ENCODE measurements around the gene PRLH.

The PRLH gene

DNA sequence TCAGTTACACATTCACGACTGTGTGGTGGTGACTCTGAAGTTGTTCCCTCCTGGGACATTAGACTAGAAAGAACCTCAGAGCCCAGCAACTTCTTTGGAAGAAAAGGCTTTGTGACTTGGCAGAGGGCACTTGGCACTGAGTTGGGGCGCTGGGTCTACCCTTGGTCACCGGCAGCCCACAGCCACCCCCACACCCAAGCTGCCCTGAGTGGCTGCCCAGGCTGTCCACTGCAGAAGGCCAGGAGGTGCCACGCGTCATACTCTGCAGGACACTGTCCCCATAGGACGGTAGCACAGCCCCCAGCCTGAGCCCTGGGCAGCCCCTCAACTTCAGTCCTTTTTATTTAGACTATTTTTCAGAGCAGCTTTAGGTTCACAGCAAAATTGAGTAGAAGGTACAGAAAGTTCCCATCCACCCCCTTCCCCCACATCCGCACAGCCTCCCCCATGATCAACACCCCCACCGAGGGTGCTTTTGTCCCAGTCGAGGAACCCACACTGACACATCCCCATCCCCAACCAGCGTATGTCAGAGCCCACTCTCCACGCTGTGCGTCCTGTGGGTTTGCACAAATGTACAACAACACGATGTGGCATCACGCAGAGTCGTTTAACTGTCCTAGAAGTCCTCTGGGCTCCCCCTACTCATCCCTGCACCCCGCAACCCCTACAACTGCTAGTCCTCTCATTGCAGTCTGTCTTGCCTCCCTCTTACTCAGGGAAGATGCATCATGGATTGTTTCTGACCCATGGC is 1.1 kb downstream of the PRLH start:
- DNase-seq, result no peak

DNA sequence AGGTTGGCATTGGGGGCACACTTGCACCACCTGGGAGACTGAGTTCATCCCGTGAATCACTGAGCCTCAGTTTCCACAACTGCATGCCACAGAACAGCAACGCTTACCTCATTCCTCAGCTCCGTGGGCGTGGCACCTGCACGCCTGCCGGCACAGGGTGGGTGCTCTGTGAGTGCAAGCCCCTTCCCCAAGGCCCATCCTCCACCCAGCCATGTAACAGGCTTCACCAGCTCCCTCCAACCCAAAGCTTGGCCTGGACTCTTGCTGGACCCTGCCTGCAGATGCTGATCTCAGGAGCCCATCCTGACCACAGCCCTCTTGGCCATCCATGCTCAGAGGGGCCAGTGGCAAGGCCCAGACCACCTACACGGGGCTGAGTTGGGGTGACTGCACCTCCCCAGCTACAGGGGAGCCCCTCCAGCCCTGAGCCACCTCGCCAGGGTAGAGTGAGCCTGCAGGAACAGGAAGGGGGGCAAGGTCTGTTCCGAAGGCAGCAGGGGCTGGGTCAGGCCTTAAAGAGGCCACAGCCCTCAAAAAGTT is 1.8 kb downstream of the PRLH start:
- no peak for DNase-seq

DNA sequence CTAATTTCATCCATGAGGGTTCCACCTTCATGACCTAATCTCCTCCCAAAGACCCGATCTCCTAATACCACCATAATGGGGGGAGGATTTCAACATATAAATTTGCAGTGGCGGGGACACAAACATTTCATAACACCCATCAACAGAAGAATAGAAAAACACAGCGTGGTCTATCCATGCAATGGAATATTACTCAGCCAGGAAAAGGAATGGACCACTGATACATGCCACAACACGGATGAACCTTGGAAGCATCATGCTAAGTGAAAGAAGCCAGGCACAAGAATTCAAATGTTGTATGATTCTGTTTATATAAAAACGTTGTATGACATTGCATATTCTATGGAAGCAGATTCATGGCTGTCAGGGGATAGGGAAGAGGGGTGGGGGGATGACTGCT is 2.7 kb downstream of the PRLH start:
- no peak for DNase-seq

DNA sequence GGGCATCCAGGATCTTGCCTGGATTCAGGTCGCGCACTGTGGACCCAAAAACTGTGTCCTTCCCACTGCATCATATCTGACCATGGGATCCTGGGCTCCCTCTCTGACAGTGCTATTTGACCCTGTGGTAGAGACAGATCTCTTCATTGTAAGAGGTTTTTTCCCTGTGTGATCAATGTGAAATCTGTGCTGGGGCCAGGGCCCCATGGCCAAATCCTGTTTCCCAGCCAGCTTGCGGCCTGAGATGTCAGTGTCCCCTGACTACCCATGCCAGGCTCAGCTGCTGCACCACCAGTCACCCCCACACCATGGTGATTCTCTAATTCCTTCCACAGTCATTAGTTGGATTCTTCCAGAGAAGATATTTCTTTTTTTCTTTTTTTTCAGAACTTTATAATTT is 3.5 kb downstream of the PRLH start:
- no peak for DNase-seq

DNA sequence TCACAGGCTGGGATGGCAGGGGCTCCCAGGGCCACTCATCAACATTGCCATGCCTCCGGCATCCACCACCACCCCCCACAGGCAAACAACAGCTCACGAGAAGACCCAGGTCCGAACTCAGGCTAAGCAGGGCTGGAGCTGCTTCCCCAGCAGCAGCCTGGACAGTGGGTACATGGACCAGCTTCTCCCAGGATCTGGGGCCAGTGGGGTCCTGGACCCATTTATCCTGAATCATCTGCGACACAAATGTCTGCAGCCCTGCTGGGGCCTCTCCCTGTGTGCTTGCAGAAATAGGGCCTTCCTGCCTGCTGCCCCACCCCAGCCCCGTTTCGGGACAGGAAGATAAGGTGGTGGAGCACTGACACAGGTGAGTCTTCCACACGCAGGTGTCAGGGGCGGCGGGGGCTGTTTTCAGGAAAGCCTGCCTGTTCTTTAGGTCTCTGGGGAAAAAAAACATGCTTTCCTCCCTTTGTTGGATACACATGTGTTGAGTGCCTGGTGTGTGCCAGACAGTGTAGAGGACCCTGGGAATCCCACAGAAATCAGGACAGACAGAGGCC is 4.5 kb downstream of the PRLH start:
- DNase-seq, result no peak

DNA sequence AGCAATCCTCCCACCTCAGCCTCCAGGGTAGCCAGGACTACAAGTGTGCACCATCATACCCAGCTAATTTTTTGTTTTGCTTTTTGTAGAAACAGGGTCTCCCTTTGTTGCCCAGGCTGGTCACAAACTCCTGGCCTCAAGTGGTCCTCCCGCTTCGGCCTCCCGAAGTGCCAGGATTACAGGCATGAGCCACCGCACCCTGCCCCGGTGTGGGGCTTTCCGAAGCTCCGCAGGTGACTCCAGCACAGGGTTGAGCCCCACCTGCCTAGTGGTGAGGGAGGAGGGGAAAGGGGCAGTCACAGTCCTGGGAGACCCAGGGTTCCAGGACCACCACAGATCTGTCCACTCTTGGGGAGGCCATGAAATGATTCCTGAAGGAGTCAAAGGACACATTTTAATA is 5.2 kb downstream of the PRLH start:
- DNase-seq, result no peak

DNA sequence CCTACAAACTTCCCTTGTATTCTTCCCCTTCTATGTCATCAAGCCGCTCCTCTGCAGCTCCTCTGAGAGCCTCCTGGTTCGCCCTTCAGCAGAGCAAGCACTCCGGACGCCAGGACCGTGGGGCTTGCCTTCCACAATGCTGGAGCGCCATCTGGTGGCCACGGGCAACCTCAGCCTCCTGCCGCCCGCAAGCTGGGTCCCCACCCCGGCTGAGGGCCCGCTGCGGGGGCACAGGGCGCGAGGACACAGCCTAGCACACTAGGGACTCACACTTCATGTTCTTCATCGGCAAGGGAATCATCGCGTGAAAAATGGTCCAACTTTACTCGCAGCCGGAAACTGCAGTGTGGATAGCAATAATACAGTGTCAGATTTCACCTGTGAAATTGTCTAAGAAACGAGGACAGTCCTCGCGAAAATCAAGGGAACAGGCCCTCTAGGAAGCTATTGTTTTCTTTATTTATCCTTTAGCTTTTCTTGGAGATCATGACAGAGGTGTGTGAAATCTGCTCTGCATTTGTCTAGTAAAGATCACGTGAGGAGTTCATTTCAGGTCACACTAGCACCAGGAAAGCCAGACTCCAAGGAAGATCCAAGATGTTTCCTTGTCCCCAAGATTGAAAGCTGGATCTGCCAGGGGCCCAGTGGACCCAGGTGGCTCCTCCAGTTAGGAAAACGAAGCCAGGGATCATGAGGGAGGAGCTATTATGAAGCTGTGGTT is 5.8 kb downstream of the PRLH start:
- peak; percentile 80 for DNase-seq

DNA sequence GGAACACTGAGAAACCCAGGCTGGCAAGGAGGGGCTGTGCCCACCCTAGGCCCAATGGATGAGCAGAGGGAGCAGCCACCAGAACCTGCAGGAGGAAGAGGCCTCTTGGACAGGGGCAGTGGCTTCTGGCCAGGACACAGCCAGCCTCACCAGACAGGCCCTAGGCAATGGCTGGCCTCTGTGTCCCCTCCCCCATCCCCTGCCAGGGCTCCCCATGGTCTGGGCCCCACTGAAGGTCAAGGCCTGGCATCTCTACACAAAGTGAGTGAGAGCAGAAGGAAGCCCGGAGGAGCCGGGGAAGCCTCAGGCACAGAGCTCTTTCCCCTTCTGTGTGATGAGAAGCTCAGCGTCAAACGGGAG is 6.3 kb downstream of the PRLH start:
- DNase-seq, result no peak

DNA sequence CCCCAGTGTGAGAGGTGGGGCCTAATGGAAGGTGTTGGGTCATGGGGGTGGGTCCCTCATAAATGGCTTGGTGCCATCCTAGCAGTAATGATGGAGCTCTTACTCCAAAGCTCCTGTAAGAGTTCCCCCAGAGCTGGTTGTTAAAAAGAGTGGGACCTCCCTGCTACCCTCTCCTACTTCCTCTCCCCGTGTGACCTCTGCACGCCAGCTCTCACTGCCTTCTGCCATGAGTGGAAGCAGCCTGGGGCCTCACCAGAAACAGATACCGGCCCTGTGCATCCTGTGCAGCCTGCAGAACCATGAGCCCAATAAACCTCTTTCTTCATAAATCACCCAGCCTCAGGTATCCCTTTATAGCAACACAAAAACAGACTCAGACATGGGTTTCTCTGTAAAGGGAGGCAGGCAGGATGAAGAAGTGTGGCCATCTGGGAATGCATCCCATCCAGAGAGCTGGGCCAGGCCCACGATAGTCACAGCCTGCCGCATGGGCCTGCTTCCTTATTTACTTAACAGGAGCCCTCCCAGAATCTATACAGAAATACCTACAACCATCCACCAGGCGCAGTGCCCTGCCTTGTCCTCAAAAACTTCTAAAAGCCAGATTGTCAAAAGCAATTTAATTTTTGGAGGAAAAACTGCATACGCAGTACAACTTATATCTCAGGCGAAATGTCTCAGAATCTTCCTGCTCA is 7.5 kb downstream of the PRLH start:
- DNase-seq, result no peak

DNA sequence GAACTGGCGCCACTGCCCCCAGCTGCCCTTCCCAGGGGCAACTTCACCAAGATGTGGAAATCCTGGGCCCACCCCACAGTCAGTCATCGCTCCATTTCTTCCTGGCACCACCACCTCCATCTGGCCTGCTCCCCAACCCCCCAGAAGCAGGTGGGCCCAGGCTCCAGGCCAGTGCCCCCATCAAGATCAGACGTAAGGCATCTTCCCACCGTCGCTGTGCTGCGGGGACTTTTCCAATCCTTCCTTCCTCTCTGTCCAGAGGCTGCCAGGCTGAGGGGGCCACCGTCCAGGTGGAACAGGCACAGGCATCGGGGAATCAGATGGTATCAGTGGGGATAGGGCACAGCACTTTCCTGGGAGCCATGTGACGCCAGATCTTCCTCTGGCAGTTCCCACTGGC is 8.1 kb downstream of the PRLH start:
- no peak for DNase-seq

DNA sequence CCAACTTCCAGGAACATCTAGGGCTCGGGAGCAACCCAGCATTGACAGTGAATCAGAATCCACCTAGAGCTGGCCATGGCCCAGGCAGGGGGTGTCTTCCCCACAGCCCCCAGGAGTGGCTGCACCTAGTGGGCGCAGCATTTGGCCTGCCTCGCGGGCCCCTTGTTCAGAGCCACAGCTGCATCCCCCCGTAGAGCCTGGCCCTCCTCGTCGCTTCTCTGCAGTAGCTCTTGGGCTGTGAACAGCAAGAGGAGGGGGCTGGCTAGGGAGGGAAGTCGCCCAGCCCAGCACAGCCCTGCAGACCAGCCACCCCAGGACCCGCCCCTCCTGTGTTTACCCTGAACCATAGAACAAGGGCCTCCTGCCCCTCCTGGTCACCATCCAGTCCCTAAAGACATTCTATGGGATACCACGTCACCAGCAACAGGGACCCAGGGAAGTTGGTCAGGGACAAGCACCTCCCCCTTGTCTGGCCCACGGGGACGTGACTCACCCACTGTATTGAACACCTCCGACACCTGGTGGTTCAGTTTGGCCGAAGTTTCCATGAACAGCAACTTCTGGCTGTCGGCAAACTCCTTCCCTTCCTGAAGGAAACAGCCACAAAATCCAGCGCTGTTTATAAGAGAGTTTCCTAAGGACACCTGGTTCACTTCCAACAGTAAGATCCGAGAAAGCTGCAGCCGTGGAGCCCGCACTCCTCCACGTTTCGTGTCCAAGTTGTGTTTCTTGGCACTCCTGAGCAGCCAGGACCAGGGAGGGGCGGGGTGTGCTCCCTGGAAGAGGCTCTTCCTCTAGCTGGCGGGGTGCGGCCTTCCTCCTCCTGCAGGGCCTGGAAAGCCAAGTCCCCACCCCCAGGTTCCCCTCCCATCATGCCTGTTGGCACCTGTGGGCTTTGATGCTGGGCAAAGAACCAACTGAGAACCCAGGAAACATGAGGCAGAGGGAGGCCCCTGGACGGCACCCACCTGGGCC is 8.8 kb downstream of the PRLH start:
- no peak for DNase-seq

DNA sequence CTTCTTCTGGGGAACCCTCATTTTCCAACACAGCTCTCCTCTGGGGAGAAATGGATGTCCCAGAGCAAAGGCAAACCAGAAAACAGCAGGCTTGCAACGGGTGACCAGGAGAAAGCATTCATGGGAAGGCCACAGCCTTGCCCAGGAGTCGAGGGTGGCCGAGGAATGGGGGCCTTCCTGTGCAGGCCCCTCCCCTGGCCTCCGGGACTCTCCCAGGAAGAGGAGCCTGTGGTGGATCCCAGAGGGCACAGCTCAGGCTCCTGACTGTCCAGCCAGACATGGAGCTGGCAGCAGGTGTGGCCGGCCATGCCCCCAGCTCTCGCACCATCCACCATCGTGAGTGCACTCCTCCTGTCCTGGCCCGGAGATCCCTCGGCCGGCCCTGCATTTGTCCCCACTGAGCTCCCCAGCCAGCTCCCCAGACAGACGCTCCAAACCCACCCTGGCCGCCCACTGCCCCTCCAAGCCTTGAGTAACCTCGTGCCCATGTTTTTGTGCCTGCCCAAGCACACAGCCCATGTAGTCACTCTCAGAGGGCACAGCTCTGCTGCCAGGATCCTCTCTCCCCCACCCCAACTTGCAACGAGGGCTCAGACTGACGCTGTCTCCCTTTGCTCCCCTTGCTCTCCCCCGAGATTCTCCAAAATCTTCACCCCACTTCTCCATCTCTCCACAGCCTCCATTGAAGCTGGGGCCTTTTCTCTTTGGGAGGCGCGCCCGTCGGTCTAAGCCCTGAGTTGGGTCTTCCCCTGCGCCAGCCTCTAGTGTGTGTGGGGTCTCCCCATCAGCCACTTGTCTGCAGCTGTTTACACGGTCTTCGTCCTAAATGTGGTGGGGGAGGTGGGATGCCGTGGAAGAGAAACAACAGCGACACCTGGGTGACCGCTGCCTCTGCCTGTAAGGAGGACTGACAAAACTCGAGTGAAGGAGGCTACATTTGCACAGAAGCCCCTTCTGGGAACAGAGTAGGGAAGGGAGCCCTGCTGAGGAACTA is 9.8 kb downstream of the PRLH start:
- DNase-seq, result no peak

DNA sequence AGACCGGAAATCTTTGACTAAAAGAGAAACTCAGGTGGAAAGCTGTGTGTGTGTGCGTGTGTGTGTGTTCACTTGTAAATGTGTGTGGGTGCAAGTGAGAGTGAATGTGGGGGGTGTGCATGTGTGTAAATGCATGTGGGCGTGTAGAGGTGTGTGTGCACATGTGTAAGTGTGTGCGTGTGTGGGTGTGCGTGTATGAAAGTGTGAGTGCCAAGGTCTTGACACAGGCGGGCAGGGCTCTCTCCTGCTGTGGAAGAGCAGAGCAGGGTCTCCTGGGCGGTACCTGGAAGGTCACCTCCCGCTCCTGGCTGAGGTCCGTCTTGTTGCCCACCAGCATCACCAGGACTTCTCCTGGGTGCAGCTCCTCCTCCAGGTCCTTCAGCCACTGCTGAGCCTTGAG is 10.6 kb downstream of the PRLH start:
- no peak for DNase-seq

DNA sequence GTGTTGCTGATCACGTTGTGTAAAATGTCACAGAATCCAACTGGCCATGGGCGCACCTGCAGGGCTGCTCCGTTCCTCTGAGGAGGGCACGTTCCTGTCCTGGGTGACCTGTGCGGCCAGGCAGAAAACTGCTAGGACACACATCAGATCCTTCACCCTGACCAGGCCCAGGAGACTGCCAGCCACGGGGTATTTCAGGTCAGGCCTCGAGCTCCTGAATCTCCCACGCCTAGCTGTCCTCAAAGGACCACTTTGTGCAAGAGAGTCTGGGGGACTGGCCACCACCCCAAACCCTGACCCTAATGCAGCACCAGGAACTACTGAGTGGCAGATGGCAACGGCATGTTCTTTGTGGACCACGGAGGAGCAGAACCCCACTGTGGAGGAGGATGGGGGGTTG is 11.1 kb downstream of the PRLH start:
- DNase-seq, result no peak

DNA sequence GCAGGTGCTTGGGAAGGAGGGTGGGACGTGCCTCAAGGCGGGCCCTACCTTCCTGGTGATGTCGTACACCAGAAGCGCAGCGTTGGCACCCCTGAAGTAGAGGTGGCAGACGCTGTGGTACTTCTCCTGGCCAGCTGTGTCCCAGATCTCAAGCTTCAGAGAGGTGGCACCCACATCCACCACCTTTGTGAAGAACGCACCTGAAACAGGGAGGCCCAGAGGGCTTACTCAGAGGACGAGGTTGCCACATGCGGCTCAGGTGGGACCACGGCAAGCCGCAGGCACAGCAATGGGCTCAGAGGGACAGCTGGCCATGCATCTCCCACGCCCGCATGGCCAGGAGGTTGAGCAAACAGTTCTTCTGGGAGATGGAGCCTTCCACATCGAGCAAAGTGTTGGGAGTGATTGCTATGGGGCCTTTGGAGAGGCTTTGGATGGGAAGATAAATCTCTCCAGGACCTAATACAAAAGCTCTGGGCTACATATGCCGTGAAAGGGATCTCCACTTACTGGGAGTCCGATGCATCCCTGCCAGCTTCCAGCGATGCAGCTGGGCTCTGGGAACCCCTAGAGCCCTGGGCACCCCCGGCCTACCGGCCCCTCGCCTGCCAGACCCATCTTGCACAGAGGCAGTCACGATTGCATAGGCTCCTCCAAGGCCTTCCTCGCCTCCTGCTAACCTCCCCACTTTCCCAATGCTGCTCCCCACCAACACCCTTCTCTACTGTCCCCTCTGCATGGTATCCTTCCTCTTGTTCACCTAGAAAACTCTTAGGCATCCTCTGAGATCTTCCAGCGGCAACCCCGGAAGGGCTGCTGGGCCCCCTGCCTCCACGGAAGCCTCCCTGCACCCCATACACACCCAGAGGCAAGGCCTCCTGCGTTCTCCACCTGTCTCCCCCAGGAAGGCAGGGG is 11.8 kb downstream of the PRLH start:
- no peak for DNase-seq

DNA sequence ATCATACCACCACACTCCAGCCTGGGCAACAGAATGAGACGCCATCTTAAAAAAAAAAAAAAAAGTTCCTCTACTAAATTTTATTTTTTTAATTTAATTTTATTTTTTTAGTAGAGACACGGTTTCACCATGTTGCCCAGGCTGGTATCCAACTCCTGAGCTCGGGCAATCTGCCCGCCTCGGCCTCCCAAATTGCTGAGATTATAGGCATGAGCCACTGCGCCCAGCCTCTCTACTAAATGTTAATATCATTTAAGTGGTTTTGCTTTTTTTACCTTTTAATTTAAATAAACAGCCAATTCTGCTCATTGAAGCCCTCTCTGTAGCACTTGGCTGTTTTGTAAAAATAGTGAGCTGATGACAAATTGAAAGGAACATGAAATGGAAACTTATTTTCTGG is 15.0 kb downstream of the PRLH start:
- no peak for DNase-seq

DNA sequence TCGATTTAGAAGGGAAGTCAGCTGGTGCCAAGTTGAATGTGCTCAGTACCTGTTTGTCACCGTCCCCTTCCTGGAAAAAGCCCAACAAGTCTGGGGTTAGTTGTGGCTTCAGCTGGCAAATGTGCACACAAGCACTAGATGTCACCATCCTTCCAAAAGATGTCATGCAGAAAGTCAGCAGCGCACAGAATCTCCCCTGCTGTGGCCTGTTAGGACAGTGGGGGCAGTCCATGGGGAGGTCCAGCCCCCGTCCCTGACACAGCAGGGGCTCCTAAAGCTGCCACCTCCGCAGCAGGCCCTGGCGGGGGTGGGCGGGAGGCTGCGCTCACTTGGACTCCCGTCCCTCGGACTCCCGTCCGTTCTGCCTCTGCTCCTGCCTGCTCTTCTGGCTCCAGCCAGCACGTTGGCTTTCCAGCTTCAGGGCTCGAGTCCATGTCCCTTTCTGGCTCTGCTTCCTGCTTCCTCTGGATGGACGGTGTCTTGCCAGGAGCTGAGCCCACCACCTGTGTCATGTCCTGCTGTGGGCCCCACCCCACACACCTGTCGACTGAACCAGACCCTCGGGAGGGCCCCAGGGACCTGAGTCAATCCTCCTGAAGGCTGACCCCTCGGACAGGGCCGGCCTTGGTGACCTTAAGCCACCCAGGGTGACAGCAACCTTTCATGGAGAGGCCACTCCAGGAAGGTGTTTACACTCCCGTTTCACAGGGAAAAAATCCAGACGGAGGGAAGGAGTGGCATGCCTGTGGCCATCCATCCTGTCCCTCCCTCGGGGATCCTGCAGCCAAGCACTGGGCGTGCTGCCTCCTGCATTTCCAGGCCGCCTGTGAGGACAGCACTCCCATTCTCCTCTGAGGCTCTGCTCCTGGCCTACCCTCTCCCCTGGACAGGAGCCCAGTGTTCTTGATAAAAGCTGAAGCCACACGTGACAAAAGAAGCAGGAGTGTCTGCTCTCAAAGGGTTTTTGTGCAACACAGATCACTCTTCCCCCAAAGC is 15.7 kb downstream of the PRLH start:
- DNase-seq, result peak; percentile 51
